Breast epithelium (tissue), 3 donors: Measurements from ENCODE around the gene VGLL1.

ENCODE experiments used
- CTCF ChIP-seq, 3 donors: fragments of 450-650 bp; IDR thresholded peaks; one replicate each; pipeline ENCODE4 v1.5.1; 2016 to 2017; ENCODE audit warnings: antibody characterized with exemption in 3 of 3, mild to moderate bottlenecking in 3 of 3, moderate library complexity in 3 of 3
- POLR2A ChIP-seq: fragments of 450-650 bp; IDR thresholded peaks from one replicate; pipeline ENCODE4 v1.6.1; 2016; ENCODE audit warnings: antibody characterized with exemption, mild to moderate bottlenecking, moderate library complexity

GRCh38 chrX:136487647-136488046 is 44.4 kb upstream of the VGLL1 start, which contains the start of gene BRS3:
- TF ChIP-seq CTCF (IDR thresholded peaks at IDR 0.05) (no peak), POLR2A (no peak)
